Measurements from ENCODE around the gene CARD14.

- TF ChIP-seq TAF1 (IDR thresholded peaks at IDR 0.05; ENCODE audit: borderline replicate concordance, insufficient read depth, low read length) (no peak), POLR2AphosphoS5 (IDR thresholded peaks at IDR 0.05; ENCODE audit: low read depth, low read length) (no peak), SIN3A (IDR thresholded peaks at IDR 0.05; ENCODE audit: borderline replicate concordance, insufficient read depth, low read length) (no peak)
- TF ChIP-seq, protein P1, sequence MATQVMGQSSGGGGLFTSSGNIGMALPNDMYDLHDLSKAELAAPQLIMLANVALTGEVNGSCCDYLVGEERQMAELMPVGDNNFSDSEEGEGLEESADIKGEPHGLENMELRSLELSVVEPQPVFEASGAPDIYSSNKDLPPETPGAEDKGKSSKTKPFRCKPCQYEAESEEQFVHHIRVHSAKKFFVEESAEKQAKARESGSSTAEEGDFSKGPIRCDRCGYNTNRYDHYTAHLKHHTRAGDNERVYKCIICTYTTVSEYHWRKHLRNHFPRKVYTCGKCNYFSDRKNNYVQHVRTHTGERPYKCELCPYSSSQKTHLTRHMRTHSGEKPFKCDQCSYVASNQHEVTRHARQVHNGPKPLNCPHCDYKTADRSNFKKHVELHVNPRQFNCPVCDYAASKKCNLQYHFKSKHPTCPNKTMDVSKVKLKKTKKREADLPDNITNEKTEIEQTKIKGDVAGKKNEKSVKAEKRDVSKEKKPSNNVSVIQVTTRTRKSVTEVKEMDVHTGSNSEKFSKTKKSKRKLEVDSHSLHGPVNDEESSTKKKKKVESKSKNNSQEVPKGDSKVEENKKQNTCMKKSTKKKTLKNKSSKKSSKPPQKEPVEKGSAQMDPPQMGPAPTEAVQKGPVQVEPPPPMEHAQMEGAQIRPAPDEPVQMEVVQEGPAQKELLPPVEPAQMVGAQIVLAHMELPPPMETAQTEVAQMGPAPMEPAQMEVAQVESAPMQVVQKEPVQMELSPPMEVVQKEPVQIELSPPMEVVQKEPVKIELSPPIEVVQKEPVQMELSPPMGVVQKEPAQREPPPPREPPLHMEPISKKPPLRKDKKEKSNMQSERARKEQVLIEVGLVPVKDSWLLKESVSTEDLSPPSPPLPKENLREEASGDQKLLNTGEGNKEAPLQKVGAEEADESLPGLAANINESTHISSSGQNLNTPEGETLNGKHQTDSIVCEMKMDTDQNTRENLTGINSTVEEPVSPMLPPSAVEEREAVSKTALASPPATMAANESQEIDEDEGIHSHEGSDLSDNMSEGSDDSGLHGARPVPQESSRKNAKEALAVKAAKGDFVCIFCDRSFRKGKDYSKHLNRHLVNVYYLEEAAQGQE (IDR thresholded peaks at IDR 0.05; ENCODE audit: insufficient read depth in 1 of 2, low read depth in 2 of 2, low read length in 2 of 2): no peak
These were observed 48.0 kb downstream of the CARD14 start for GRCh38 chr17:80217703-80218362.
